Tibial nerve (tissue), 4 donors: ENCODE results near the gene CTU2. TPM values are rescaled to one million over a fixed set of nuclear protein-coding genes. Genes with fewer than 3 reads are reported as not detected.

Experiments
- DNase-seq, 2 donors: peaks; one replicate each; pipeline ENCODE4 v3.0.0-alpha.2; 2019; ENCODE audit warnings: low spot score in 2 of 2
- H3K27ac ChIP-seq, 4 donors: fragments of 200-600 bp; sonication (generic) in 3 of 4; one replicate each; pipeline ENCODE4 v1.5.1; 2017 to 2019; ENCODE audit warnings: mild to moderate bottlenecking in 1 of 4
- H3K27me3 ChIP-seq, 2 donors: fragments of 200-600 bp; sonication (generic) in 1 of 2; one replicate each; pipeline versions ENCODE4 v1.5.1 to v1.6.0; 2017 to 2019
- H3K36me3 ChIP-seq, 3 donors: fragments of 200-600 bp; sonication (generic); one replicate each; pipeline ENCODE4 v1.5.1; 2018 to 2019
- H3K4me1 ChIP-seq, 4 donors: fragments of 200-600 bp; sonication (generic) in 3 of 4; one replicate each; pipeline ENCODE4 v1.5.1; 2017 to 2019
- H3K4me3 ChIP-seq, 4 donors: fragments of 200-600 bp; sonication (generic) in 3 of 4; one replicate each; pipeline ENCODE4 v1.5.1; 2017 to 2019; ENCODE audit warnings: mild to moderate bottlenecking in 1 of 4, moderate library complexity in 1 of 4
- H3K9me3 ChIP-seq, 4 donors: fragments of 200-600 bp; sonication (generic) in 3 of 4; one replicate each; pipeline ENCODE4 v1.5.1; 2017 to 2019
- CTCF ChIP-seq, 5 experiments: fragments of 200-600 bp in 3 of 5; fragments of 450-650 bp in 2 of 5; sonication (generic) in 3 of 5; IDR thresholded peaks; one replicate each; pipeline ENCODE4 v1.5.1; 2016 to 2019; ENCODE audit warnings: antibody characterized with exemption in 5 of 5, mild to moderate bottlenecking in 3 of 5, moderate library complexity in 2 of 5
- EP300 ChIP-seq, 2 donors: sonication (generic); formaldehyde crosslinking; IDR thresholded peaks; one replicate each; pipeline ENCODE4 v1.6.1; 2017; ENCODE audit warnings: antibody characterized with exemption in 2 of 2, mild to moderate bottlenecking in 1 of 2
- POLR2A ChIP-seq, 2 donors: fragments of 450-650 bp; IDR thresholded peaks; one replicate each; pipeline ENCODE4 v1.6.1; 2017; ENCODE audit warnings: antibody characterized with exemption in 2 of 2, mild to moderate bottlenecking in 2 of 2, moderate library complexity in 2 of 2
- WGBS, 2 donors: methylation state at CpG; one replicate each; pipeline ENCODE4 v1.1.5; 2018; 5-methylcytosine and 5-hydroxymethylcytosine counted together
- total RNA-seq, 4 donors: library from RNA; depleted of rRNA; stranded (reverse); fragments of >200 nt; gene quantifications; one replicate each; pipeline ENCODE4 v1.1.0, GENCODE V29; 2016

CTU2 gene
- total RNA-seq, 4 donors from 2014 or later, result 12.3 to 22.5 (median 12.5) TPM

GRCh38 chr16:88718178-88718577, 11.9 kb downstream of the CTU2 start:
- Histone ChIP-seq H3K4me1 (peaks cover 0 to 16% (median 0%) of the 10 kb centered on the region in 4 donors), H3K4me3 (no peak overlapping the region), H3K9me3 (no peaks in the 10 kb centered on the region), H3K27me3 (no peaks in the 10 kb centered on the region), H3K36me3 (peaks cover 6 to 100% (median 44%) of the 10 kb centered on the region in 3 donors), H3K27ac (peak overlapping the region; percentile 54 to 90 (median 82))
- no peak for DNase-seq
- WGBS, 2 donors, result 88% methylated on average over 11 of the region's 11 CpGs
- TF ChIP-seq POLR2A (IDR thresholded peaks at IDR 0.05), result no peak
- no peak for TF ChIP-seq EP300 (IDR thresholded peaks at IDR 0.05)
- TF ChIP-seq CTCF (IDR thresholded peaks at IDR 0.05), result no peak

GRCh38 chr16:88719267-88719932, 13.1 kb downstream of the CTU2 start:
- Histone ChIP-seq H3K4me3 (no peak overlapping the region), H3K4me1 (peaks cover 0 to 16% (median 0%) of the 10 kb centered on the region in 4 donors), H3K27me3 (no peaks in the 10 kb centered on the region), H3K27ac (peak overlapping the region in 3 of 4 donors; percentile 79 to 90 (median 86)), H3K36me3 (peaks cover 6 to 100% (median 44%) of the 10 kb centered on the region in 3 donors), H3K9me3 (no peaks in the 10 kb centered on the region)
- DNase-seq, result no peak
- WGBS, 2 donors, result 81 to 88% methylated on average over 19 to 29 of the region's 29 CpGs
- TF ChIP-seq EP300 (IDR thresholded peaks at IDR 0.05), result peak; percentile 49 to 91
- no peak for TF ChIP-seq CTCF (IDR thresholded peaks at IDR 0.05)
- TF ChIP-seq POLR2A (IDR thresholded peaks at IDR 0.05), result no peak

GRCh38 chr16:88719933-88720296, 13.6 kb downstream of the CTU2 start:
- DNase-seq, result no peak
- TF ChIP-seq CTCF (IDR thresholded peaks at IDR 0.05) (no peak), EP300 (IDR thresholded peaks at IDR 0.05) (no peak), POLR2A (IDR thresholded peaks at IDR 0.05) (no peak)
- Histone ChIP-seq H3K4me1 (peaks cover 0 to 16% (median 0%) of the 10 kb centered on the region in 4 donors), H3K9me3 (no peaks in the 10 kb centered on the region), H3K4me3 (no peak overlapping the region), H3K27me3 (no peaks in the 10 kb centered on the region), H3K27ac (peak overlapping the region in 3 of 4 donors; percentile 57 to 90 (median 86)), H3K36me3 (peaks cover 6 to 100% (median 44%) of the 10 kb centered on the region in 3 donors)
- 90 to 94% methylated on average over 16 to 19 of the region's 19 CpGs for WGBS, 2 donors

GRCh38 chr16:88720396-88720970, 14.2 kb downstream of the CTU2 start:
- 87 to 91% methylated on average over 22 to 23 of the region's 23 CpGs for WGBS, 2 donors
- Histone ChIP-seq H3K9me3 (no peaks in the 10 kb centered on the region), H3K4me1 (peaks cover 0 to 16% (median 0%) of the 10 kb centered on the region in 4 donors), H3K27ac (peak overlapping the region in 2 of 4 donors; percentile 86 to 90), H3K4me3 (no peak overlapping the region), H3K27me3 (no peaks in the 10 kb centered on the region), H3K36me3 (peaks cover 6 to 100% (median 44%) of the 10 kb centered on the region in 3 donors)
- DNase-seq, result no peak
- TF ChIP-seq POLR2A (IDR thresholded peaks at IDR 0.05) (no peak), CTCF (IDR thresholded peaks at IDR 0.05) (no peak), EP300 (IDR thresholded peaks at IDR 0.05) (no peak)

- no peaks in the 10 kb centered on the region for H3K27me3 ChIP-seq
- peaks cover 6 to 100% (median 49%) of the 10 kb centered on the region in 3 donors for H3K36me3 ChIP-seq
- H3K9me3 ChIP-seq, result no peaks in the 10 kb centered on the region
- peaks cover 0 to 16% (median 0%) of the 10 kb centered on the region in 4 donors for H3K4me1 ChIP-seq
- no peak overlapping the region for H3K4me3 ChIP-seq
- 92 to 97% methylated on average over 16 to 17 of the region's 17 CpGs for WGBS, 2 donors
- peak overlapping the region in 1 of 4 donors; percentile 90 for H3K27ac ChIP-seq
- no peak for TF ChIP-seq POLR2A (IDR thresholded peaks at IDR 0.05)
- no peak for TF ChIP-seq EP300 (IDR thresholded peaks at IDR 0.05)
- TF ChIP-seq CTCF (IDR thresholded peaks at IDR 0.05), result no peak
- DNase-seq, result no peak
Observed at GRCh38 chr16:88721236-88721635, 14.9 kb downstream of the CTU2 start.
